ENCODE results near the gene GCK.
"Not testable (repeated sequence)": the region's sequence is repeated elsewhere in the genome, so short reads cannot be mapped to it uniquely, and the experiment has no call there.

GCK gene

DNA sequence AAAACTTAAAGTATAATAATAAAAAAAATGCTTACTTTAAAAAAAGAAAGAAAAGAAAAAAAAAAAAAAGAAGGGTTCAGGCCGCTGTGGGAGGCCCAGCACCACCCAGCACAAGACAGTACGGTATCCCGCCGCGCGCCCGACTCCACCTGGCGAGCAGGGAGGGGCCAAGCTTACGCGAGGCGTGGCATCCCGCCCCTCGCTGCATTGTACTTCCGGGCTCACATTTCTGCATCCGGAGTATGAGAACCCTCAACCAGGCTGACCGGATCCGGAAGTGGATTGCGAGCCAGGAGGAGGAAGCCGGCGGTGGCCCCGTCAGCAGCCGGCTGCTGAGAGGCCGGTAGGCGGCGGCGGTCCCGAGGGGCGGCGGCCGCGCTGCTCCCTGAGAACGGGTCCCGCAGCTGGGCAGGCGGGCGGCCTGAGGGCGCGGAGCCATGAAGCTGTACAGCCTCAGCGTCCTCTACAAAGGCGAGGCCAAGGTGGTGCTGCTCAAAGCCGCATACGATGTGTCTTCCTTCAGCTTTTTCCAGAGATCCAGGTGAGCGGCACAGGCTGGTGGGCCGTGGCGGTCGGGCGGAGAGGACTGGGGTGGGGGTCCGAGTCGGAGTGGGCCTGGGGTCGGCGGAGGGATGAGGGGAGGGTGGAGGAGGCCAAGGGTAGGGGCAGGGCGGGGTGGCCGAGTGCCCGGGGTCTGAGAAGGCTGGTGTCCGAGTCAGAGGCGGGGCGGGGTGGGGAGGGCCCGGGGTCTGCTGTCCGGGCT is 11.6 kb upstream of the GCK start, which contains the start of gene YKT6:
Gene YKT6 (plus strand): TSS at position 280 of the 763 bp plus-strand sequence. CDS start 158 bp downstream, at position 438.
- peak; percentile 92 for DNase-seq

DNA sequence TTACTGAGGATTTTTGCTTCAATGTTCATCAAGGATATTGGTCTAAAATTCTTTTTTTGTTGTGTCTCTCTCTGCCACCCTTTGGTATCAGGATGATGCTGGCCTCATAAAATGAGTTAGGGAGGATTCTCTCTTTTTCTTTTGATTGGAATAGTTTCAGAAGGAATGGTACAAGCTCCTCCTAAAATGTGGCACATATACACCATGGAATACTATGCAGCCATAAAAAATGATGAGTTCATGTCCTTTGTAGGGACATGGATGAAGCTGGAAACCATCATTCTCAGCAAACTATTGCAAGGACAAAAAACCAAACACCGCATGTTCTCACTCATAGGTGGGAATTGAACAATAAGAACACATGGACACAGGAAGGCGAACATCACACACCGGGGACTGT is 10.9 kb upstream of the GCK start:
- not testable (repeated sequence) for DNase-seq

DNA sequence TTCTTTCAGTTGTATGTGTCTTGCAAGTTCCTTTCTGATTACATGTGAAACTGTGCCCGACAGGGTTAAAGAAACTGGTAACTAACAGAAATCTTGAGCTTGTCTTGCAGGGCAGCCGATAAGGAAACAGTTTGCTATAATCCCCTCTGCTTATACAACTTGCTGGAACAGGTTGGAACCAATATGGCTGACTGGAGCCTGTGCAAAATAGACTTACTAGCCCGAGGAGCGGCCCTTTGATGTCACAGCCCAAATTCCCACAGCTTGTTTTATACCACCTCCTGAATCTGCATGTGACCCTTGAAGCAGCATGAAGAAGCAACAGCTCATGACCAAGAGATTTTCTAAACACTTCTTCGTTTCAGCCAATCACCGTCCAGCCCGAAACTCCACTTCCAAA is 8.2 kb upstream of the GCK start:
- no peak for DNase-seq

DNA sequence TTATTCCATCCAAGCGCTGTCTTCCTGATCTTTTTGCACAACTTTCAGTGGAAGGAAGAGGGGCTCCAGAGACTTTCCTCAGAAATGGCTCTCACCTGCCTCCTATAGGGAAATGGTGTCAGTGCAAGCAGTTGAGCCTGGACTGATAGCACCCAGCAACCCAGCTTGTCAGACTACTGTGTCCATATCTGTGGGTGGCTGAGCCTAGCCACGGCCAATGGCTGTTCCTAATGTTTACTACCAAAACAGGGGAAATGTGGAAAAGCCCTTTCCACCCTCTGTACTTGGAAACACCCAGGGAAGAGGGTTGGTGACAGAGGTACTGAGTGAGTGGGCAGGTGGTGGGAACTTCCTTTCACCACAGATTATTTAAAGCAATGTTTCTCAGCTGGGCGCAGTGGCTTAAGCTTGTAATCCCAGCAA is 7.2 kb upstream of the GCK start:
- DNase-seq = peak; percentile 53

DNA sequence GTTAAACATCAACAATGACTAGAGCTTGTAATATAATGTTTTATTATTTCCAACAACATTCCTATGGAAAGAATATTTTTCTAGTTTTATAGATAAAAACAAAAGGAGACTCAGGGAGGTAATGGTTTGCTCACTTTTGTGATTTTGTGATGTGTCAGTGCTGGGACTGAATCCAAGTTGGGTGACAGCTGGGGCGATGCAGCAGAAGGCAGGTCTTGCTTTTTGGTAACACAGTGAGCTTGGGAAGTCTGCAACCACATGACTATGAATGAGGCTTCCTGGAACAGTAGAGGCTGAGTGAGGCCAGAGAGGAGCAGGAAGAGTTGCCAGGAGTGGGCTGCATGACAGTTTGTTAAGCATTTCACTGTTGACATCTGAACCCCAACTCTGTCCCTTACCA is 6.7 kb upstream of the GCK start:
- no peak for DNase-seq

DNA sequence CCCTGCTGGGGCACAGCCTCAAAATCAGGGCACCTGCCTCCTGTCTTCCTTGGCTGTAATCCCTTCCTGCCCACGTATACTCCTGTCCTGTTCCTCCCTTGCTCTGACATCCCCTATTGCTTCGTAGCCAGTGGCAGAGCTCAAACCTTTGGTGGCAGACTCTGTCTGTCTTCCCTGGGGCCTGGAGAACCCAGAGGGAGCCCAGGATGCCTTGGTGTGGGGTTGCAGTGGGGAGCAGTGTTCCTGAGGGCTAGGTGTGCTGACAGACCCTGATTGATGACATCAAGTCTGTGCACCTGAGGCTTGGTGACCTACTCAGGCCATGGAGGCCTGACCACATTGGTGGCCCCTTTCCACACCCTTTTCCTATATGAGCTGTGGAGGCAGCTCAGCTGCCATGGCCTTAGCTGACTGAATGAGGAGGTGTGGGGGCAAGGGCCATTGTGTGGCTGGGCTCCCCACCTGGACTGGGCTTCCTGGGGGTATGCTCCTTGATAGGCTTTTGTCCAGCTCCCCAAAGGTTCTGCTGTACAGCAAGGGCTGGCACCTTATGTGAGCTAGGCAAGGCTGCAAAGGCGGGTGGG is 5.4 kb upstream of the GCK start:
- DNase-seq = no peak

DNA sequence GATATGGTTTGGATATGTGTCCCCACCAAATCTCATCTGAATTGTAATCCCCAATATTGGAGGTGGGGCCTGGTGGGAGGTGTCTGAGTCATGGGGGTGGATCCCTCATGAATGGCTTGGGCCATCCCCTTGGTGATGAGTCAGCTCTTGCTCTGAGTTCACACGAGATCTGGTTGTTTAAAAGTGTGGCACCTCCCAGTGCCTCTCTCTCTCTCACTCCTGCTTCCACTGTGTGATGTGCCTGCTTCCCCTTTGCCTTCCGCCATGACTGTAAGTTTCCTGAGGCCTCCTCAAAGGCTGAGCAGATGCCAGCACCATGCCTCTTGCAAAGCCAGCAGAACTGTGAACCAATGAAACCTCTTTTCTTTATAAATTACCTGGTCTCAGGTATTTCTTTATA is 4.8 kb upstream of the GCK start:
- no peak for DNase-seq

DNA sequence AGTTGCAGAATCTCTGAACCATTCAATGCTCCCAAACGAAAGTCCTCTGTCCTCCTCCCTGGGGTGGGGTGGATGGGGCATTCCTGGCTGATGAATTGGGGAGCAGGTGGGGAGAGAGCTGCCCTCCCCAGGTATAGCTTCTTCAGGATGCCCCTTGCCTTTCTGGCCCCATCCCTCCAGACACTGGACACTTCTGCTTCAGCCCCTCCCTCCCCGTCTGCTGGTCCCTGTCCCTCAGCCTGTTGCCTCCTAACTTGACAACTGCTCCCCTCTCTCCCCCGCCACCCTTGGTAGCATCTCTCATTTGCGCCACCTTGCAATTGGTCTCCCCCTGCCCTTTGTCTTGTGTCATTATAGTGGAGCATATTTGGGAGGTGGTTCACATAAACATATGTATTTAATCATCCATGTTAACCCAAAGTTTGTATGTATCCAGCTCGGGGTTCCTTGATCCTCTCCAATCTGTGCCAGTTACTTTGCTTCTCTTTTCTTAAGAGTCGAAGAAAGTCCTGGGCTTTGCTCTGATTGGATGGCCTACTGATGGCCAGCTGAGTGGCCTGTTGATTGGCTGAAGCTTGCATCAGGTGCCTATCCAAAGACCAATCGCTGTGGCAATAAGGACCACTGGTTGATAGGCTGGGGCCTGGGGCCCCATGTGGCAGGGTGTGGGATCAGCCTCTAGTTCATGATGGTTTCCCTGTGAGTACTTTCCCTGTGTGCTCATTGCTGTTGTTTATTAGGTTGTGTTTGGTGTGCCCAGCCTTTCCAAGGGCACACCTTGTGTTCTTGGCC is 4.0 kb upstream of the GCK start:
- no peak for DNase-seq

DNA sequence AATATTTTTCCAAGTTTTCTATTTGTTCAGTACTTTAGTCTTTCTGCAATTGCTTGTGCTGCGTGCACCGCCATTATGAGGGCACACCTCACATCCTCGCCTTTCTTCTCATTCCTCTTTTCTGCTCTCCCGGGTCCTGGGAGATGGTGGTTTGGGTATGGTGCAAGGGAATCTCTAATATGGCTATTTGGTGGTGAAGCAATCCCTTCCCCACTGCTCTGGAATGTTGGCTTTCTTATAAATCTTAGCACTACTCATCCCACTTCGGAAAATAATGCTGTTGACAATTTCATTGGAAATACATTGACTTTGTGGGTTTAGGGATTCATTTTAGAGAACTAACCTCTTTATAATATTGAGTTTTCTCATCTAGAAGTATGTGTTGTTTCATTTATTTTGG is 1.9 kb upstream of the GCK start:
- DNase-seq = no peak

DNA sequence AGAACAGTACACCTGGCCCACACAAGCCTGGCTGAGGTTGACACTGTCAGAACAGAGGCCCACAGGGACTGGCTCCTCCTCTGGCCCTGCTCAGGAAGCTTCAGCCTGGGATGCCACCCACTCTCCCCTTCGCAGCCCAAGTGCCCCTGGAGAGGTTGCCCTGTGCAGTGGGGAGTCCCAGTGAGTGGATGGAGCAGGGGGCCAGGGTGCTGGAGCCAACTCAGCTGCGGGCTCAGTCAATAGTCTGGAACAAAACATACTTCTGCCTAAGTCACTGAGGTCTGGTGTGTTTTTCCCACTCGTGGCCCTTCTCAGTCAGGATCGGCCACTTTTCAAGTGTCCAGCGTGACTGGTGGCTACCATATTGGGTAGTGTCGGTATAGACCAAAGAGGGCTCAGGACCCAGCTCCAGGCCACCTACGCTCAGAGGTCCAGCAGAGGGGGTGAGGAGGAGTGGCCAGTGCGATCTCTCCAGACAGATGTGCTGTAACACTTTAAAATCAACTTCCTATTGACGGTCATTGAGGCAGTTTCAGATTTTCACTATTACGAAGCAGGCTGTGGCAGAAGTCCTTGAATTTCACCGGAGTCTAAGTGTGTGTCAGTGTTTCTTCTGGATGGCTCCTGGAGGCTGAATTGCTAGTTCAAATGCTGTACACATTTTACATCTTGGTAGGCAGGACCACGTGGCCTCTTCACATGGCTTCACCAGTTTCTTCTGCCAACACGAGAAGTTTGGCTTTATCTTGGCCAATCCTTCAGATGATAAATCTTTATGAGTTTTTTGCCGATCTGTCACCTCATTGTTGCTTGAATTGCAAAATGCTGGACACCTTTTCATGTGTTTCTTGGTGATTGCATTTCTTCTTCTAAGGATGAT is 994 bp upstream of the GCK start:
- no peak for DNase-seq

DNA sequence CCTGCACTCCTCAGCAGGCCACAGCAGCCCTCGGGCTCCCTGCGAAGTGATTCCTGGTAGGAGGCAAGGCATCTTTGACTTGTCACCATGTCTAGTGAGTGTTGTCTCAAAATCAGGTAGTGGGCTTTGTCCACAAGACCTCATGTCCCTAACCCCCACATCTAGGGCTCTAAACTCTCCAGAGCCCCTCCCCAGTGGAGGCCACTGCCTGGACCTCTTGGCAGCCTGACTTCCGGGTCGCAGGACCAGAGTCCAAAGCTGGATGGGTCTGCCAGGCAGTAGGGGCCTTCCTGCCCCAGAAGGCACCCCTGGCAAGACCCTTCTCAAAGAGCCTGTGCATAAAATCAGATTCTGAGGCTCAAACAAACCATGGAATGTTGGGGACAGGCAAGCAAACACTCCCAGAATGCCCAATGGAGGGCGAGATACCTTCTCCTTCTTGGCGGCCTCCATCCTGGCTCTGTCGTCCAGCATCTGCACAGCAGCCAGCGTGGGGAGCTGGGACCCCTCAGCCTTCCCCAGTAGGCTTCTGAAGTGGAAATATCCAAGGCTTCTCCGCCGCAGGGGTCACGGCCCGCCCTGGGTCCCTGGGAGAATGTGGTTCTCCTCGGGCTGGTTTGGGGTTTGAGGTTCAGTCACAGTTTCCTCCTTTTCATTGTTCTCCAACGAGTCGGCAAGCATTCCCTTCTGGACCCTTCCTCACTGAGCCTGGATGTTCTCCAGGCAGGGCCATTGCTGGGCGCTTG is 586 bp downstream of the GCK start:
- no peak for DNase-seq

DNA sequence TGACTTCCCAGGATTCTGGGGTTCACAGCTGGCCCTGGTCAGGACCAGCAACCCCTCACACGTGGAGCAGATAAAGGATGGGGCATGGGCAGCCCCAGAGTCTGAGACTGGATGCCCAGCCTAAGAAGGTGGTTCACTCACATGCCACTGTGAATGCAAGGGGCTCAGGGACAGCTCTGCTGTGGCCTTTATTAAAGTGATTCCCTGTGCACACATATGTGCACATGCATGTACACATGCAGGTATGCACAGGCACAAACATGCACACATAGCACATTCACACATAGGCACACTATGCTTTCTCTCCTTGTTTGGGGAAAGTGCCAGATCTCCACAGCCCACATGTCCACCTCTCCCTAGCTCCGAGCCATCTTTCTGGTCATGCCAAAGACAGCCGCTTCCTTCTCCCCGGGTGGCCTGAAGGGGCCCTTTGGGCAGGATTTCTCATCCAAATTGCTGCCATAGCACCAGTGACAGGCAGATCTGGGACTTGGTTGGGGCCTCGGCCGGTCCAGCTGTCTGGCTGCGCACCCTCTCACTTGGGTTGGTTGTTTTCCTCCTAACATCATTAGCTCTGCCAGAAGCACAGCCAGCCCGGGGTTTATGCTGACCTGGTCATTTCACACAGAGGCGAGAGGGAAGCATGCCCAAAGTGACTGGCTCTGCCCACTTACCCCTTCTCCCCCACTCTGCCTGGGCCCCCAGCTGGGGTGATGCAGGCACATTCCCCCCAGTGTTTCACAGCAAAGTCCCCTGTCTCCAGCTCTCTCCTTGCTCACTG is 1.4 kb downstream of the GCK start:
- no peak for DNase-seq

DNA sequence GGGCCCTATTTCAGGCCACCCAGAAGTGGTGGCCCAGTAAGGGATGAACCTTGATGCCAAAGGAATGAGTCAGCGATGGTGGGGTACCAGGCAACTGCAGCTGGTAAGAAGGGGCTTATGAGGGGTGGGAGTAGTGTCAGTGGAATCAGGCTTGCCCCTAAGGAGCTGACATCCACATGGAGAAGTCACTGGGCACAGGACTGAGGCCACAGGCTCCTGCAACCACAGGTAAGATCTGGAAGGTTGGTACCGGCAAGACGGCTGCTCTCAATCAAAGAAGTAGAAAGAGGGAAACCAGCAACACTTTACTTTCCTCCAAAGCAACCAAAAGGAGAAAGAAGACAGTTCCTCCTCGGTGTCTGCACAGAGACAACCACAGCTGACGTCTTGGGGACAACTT is 2.5 kb downstream of the GCK start:
- no peak for DNase-seq

DNA sequence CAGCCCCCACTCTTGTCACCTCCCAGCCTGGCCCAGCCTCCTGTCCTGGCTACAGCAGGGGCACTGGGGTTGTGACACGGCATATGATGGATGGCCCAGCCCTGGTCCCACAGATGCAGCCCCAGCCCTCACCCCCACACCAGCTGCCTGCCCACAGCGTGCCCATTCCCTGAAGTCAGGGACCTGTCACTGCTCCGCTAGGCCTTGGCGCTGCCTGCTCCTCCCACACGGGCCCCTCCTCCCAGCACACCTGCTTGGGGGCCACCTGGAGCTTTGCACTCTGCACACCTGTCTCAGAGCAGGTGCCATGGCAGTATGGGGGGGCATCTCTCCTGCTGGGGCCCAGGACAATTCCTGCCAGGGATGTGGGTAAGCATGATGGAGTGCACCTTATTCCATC is 3.5 kb downstream of the GCK start:
- no peak for DNase-seq

DNA sequence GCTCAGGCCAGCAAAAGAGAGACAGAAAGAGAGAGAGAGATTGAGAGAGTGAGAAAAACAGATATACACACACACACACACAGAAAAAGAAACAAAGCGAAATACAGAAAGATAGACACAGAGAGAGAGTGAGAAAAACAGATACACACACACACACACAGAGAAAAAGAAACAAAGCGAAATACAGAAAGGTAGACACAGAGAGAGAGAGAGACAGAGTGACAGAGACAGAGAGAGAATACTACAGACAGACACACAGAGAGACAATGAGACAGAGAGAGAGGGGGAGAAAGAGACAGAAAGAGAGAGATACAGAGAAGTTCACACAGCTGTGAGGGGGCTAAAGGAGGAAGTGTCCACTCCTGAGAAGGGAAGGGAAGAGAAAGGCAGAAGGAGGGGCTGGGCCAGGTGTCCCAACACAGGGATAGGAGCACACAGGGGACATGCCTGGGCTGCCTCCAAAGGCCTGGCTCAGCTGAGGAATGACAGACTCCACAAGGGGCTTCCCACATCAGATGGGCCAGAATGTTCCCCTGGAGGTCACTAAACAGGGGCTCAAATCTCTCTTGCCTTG is 4.3 kb downstream of the GCK start:
- no peak for DNase-seq

DNA sequence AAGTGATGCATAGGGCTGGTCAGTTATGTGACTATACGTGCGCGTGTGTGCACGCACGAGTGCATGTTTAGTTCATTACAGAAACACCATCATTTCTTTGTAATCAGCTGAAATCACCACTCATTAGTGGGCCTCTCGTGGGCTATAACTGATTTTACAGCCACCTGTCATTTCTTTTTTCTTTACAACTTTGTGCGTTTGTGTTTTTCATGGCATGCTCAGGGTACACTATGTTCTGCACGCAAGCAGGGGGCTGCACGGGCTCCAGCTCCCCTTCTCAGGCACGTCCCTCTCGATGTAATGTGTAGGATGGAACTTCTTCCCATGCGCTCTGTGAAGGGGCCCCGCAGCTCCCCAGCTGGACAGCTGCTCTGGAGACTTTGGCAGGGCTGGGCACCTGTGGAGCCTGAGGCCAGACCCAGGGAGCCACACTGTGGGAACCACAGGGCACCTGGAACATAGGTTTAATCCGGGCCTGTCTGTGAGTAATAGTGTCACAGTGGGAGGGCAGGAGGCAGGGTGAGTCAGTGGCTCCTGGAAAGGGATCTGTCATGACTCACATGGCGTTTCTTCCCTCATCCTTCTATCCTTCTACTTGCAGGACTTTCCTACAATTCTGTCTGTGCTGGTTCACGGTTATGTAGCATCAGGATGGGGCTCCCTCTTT is 4.9 kb downstream of the GCK start:
- DNase-seq = no peak

DNA sequence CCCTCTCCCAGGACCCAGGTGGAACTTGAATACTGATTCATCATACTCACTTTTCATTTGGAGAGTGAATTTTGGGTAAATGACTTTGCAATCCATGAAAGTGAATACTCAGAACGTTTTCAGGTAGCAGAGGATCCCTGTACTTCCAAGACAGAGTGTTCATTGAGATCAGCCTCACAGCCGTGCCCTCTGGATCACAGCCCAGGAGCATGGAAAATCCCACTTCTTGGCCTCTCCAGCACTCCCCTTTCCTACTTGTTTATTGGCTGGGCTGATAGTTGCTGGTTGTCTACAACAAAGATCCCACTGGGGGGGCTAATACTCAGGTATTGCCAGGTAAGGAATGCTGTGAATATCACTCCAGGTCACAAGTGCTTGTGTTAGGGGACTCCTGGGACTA is 5.9 kb downstream of the GCK start:
- DNase-seq = no peak

DNA sequence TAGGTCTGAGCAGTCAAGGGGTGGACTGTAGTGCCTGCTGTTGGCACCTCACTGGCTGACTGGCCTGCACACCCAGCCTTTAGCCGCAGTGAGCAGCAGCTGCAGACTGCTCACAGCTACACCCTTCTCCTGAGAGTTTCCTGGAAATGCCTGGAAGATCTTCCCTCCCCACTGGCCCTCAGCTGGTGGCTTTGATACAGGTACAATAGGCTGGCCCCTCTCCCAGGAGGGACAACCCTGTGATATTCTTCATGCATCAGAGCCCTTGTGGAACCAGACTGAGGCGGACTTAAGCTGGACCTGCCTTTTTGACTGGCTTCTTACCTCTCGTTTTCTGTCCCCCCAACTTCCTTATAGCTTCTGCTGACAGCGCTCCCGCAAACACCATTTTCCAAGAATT is 6.4 kb downstream of the GCK start:
- DNase-seq = no peak

DNA sequence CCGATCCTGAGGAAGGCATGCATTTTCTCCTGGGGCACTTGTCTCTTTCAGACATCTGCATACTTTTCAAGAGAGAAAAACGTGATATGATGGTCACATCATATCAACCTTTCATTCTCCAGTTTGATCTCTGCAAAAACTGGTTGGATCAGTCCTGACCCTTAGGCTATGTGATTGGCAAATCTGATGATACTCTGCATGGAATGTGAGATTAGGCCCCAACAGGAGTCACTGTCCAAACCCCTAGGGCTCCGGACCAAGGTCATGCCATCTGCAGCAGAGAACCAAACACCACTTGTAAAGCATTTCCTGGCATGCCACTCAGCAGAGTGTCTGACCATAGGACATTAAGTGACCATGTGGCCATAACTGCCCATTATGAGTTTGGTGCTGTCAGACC is 8.6 kb downstream of the GCK start:
- no peak for DNase-seq

DNA sequence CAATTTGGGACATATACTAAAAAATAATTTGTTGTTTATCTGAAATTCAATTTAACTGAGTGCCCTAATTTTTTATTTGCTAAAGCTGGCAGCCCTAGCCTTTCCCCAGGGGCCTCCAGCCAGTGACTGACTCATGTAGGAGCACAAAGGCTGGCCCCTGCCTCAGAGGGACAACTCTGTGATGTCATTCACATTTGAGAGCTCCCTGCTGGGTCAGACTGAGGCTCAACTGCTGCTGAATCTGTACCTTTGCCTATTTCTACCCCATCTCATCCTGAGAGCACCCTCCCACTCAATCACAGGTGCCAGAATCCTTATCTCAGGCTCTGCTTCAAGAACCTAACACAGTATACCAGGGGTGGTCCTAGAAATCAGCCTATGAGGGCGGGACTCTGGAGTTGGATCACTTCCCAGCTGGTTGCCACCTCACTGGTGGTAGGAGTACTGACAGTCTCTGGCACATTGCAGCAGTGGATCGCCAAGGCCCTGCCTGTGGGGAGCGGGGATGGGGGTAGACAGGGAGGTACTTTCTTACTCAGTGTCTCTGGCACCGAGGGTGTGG is 11.6 kb downstream of the GCK start:
- DNase-seq = no peak

Data from NCI-H748 treated with DMSO at 0.1 percent for 48 hours (cell line).